HEK293T (cell line): ENCODE results near the gene CCDC57.

ENCODE experiments used
- ARNT ChIP-seq: fragments of 450-650 bp; IDR thresholded peaks from 2 replicates; pipeline ENCODE4 v1.6.1; 2017; ENCODE audit warnings: mild to moderate bottlenecking
- BHLHE40 ChIP-seq: fragments of 450-650 bp; IDR thresholded peaks from 2 replicates; pipeline ENCODE4 v1.6.1; 2016; ENCODE audit warnings: mild to moderate bottlenecking, moderate library complexity, borderline replicate concordance
- CTBP1 ChIP-seq: fragments of 450-650 bp; IDR thresholded peaks from 2 replicates; pipeline ENCODE4 v1.6.1; 2016; ENCODE audit warnings: borderline replicate concordance
- ELF4 ChIP-seq: fragments of 450-650 bp; IDR thresholded peaks from 2 replicates; pipeline ENCODE4 v1.6.1; 2017; ENCODE audit warnings: antibody characterized with exemption
- FOXA1 ChIP-seq: fragments of 450-650 bp; IDR thresholded peaks from 2 replicates; pipeline ENCODE4 v1.6.1; 2016; ENCODE audit warnings: mild to moderate bottlenecking
- HDGF ChIP-seq: fragments of 450-650 bp; IDR thresholded peaks from 2 replicates; pipeline ENCODE4 v1.6.1; 2017; ENCODE audit warnings: antibody characterized with exemption, borderline replicate concordance
- L3MBTL2 ChIP-seq: fragments of 450-650 bp; conservative IDR thresholded peaks from 2 replicates; pipeline ENCODE4 v1.6.1; 2016; ENCODE audit warnings: mild to moderate bottlenecking
- LEF1 ChIP-seq: fragments of 450-650 bp; IDR thresholded peaks from 2 replicates; pipeline ENCODE4 v1.6.1; 2017; ENCODE audit warnings: mild to moderate bottlenecking, borderline replicate concordance
- SP1 ChIP-seq: fragments of 450-650 bp; IDR thresholded peaks from 2 replicates; pipeline ENCODE4 v1.6.1; 2017
- SUZ12 ChIP-seq: fragments of 450-650 bp; IDR thresholded peaks from 2 replicates; pipeline ENCODE4 v1.6.1; 2016; ENCODE audit warnings: mild to moderate bottlenecking
- TARDBP ChIP-seq: fragments of 450-650 bp; IDR thresholded peaks from 2 replicates; pipeline ENCODE4 v1.6.1; 2016
- ZNF384 ChIP-seq: fragments of 450-650 bp; IDR thresholded peaks from 2 replicates; pipeline ENCODE4 v1.6.1; 2016

- TF ChIP-seq CTBP1: no peak
- no peak for TF ChIP-seq ARNT
- no peak for TF ChIP-seq BHLHE40
- no peak for TF ChIP-seq SP1
- TF ChIP-seq SUZ12: no peak
- TF ChIP-seq TARDBP: no peak
- no peak for TF ChIP-seq FOXA1
- TF ChIP-seq LEF1: no peak
- no peak for TF ChIP-seq ZNF384
- no peak for TF ChIP-seq ELF4
- no peak for TF ChIP-seq HDGF
- no peak for TF ChIP-seq L3MBTL2
Measured at GRCh38 chr17:82104797-82105416, 107.7 kb downstream of the CCDC57 start.
